H54 (cell line): Measurements from ENCODE around the gene ELF5.

Source experiments
- DNase-seq: peaks from one replicate; pipeline ENCODE4 v3.0.0; 2011; ENCODE audit warnings: low spot score, mixed read lengths; ENCODE audit not compliant: insufficient read length
- FAIRE-seq: peaks from 3 replicates; lab custom pipeline; 2011; peaks lifted over from hg19 to GRCh38; lab: Jason Lieb, UNC
- POLR2A ChIP-seq: IDR thresholded peaks from 2 replicates; pipeline ENCODE4 v1.6.1; 2011; ENCODE audit warnings: low read depth, mild to moderate bottlenecking, low read length

Gene ELF5

GRCh38 chr11:34493926-34494595 lies 19.5 kb downstream of the ELF5 start:
- TF ChIP-seq POLR2A, result no peak
- no peak for FAIRE-seq
- no peak for DNase-seq

GRCh38 chr11:34493468-34493867 lies 20.1 kb downstream of the ELF5 start:
- TF ChIP-seq POLR2A, result no peak
- FAIRE-seq, result no peak
- no peak for DNase-seq

GRCh38 chr11:34492806-34493414 lies 20.7 kb downstream of the ELF5 start:
- TF ChIP-seq POLR2A, result no peak
- DNase-seq, result peak; percentile 32
- FAIRE-seq, result no peak

GRCh38 chr11:34490304-34490703 lies 23.3 kb downstream of the ELF5 start:
- FAIRE-seq (no peak), DNase-seq (no peak)
- no peak for TF ChIP-seq POLR2A

DNA sequence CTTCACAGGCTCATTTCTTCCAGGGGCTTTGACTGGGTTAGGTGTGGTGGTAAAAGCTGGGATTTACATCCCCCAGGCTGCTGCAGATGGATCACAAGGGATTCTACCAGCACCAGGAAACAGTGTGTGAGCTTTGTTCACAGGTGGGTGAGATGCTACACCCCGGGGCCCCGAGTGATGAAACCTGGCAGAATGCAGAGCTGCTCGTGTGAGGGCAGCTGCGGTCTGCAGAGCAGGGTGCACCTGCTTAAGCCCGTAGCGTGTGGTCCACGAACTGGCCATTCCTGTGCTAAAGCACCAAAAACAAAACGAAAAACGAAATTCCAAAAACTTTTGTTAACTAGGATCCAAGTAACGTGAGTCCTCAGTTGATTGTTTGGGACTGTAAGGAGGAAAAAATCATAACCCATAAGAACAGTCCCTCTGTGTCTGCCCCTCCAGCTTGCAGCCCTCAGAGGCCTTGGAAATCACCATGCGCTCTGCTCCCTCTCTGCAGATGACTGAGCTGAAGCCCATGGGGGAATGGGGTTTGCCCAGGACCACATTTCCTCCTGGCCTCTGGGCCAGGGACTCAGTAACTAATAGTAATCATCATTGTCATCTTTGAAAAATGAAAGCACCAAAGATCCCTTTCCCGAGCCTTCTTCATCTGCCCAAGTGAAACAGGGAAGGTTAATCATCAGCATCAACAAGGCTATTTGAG lies 24.6 kb downstream of the ELF5 start:
- TF ChIP-seq POLR2A, result no peak

GRCh38 chr11:34487430-34487829 lies 26.2 kb downstream of the ELF5 start:
- DNase-seq (no peak), FAIRE-seq (no peak)
- TF ChIP-seq POLR2A, result no peak

More for the DNA sequence above, 24.6 kb downstream of the ELF5 start:
- DNase-seq, result no peak
- FAIRE-seq, result no peak

GRCh38 chr11:34483106-34483874 lies 30.3 kb downstream of the ELF5 start:
- DNase-seq (no peak), FAIRE-seq (no peak)
- TF ChIP-seq POLR2A, result no peak

- FAIRE-seq (no peak), DNase-seq (no peak)
- TF ChIP-seq POLR2A, result no peak
Measured at GRCh38 chr11:34481307-34481706, 32.3 kb downstream of the ELF5 start.

- no peak for TF ChIP-seq POLR2A
- FAIRE-seq (no peak), DNase-seq (no peak)
Measured at GRCh38 chr11:34480314-34480713, 33.3 kb downstream of the ELF5 start.

GRCh38 chr11:34478845-34479663 lies 34.5 kb downstream of the ELF5 start:
- DNase-seq, result no peak
- FAIRE-seq, result no peak
- no peak for TF ChIP-seq POLR2A

GRCh38 chr11:34476849-34477248 lies 36.7 kb downstream of the ELF5 start:
- FAIRE-seq (no peak), DNase-seq (no peak)
- no peak for TF ChIP-seq POLR2A

GRCh38 chr11:34475656-34476055 lies 37.9 kb downstream of the ELF5 start:
- no peak for TF ChIP-seq POLR2A
- DNase-seq, result no peak
- FAIRE-seq, result no peak

- DNase-seq, result no peak
- TF ChIP-seq POLR2A, result no peak
- no peak for FAIRE-seq
Measured at GRCh38 chr11:34473603-34474169, 39.9 kb downstream of the ELF5 start.
